IMR-90 (cell line): ENCODE data around the gene SYNPO. TPM values are rescaled to one million over a fixed set of nuclear protein-coding genes. Genes with fewer than 3 reads are reported as not detected.

Experiments used
- ATAC-seq: fragments of 200-7000 bp; cut with Tn5 transposase; 2 replicates; pipeline ENCODE4 v1.9.1; 2020; ENCODE audit warnings: low read depth, mild to moderate bottlenecking, moderate library complexity
- BruUV-seq: library from RNA; stranded (reverse); fragments of 400-500 nt; replicated peaks from 2 replicates; lab custom pipeline; 2021; lab: Mats Ljungman, UMichigan
- CTCF ChIA-PET: fragments of 300-600 bp; formaldehyde crosslinking; extraction: SDS; loops from one replicate; lab custom pipeline; 2021; ENCODE audit warnings: antibody characterized with exemption; lab: Yijun Ruan, JAX
- POLR2A ChIA-PET: fragments of 300-600 bp; sonication (Branson Sonifier 250); formaldehyde crosslinking; loops from one replicate; lab custom pipeline; 2022; ENCODE audit warnings: antibody characterized with exemption; ENCODE audit not compliant: unreplicated experiment; lab: Charles Lee
- DNase-seq: peaks from one replicate; pipeline ENCODE4 v3.0.0; 2013
- H2AFZ ChIP-seq: replicated peaks from 2 replicates; pipeline ENCODE3; 2013; ENCODE audit warnings: low read length, mild to moderate bottlenecking; ENCODE audit not compliant: poor library complexity
- H2AK5ac ChIP-seq: 2 replicates; pipeline ENCODE4 v1.6.1; 2013; ENCODE audit warnings: low read depth, low read length, inconsistent platforms
- H2AK9ac ChIP-seq: replicated peaks from 2 replicates; pipeline ENCODE3; 2013; ENCODE audit warnings: mild to moderate bottlenecking, low read depth, low read length, moderate library complexity; ENCODE audit not compliant: poor library complexity
- H2BK120ac ChIP-seq: 2 replicates; pipeline ENCODE4 v1.6.1; 2013; ENCODE audit warnings: low read depth, low read length, inconsistent platforms
- H2BK15ac ChIP-seq: 3 replicates; pipeline ENCODE4 v1.6.1; 2013; ENCODE audit warnings: low read depth, low read length, inconsistent platforms
- H2BK20ac ChIP-seq: 2 replicates; pipeline ENCODE4 v1.6.1; 2013; ENCODE audit warnings: low read depth, mild to moderate bottlenecking, inconsistent platforms, low read length, moderate library complexity
- H2BK5ac ChIP-seq: 2 replicates; pipeline ENCODE4 v1.6.1; 2013; ENCODE audit warnings: mild to moderate bottlenecking, low read depth, low read length, inconsistent platforms; ENCODE audit not compliant: poor library complexity, severe bottlenecking
- H3K14ac ChIP-seq: replicated peaks from 2 replicates; pipeline ENCODE4 v1.6.1; 2013; ENCODE audit warnings: low read depth, low read length, inconsistent platforms
- H3K18ac ChIP-seq: 2 replicates; pipeline ENCODE4 v1.6.1; 2013; ENCODE audit warnings: low read depth, low read length, control low read depth
- H3K23ac ChIP-seq: 2 replicates; pipeline ENCODE4 v1.6.1; 2013; ENCODE audit warnings: low read depth, low read length, inconsistent platforms
- H3K27ac ChIP-seq: 2 replicates; pipeline ENCODE4 v1.5.1; 2013; ENCODE audit warnings: mild to moderate bottlenecking, control low read depth, low read length; ENCODE audit not compliant: insufficient read depth
- H3K27me3 ChIP-seq: 2 replicates; pipeline ENCODE4 v1.6.1; 2013; ENCODE audit warnings: low read length; ENCODE audit not compliant: control insufficient read depth, insufficient read depth
- H3K36me3 ChIP-seq: 2 replicates; pipeline ENCODE4 v1.6.1; 2013; ENCODE audit warnings: low read length, mixed read lengths; ENCODE audit not compliant: control insufficient read depth, insufficient read depth
- H3K4ac ChIP-seq: 2 replicates; pipeline ENCODE4 v1.6.1; 2013; ENCODE audit warnings: low read depth, low read length, inconsistent platforms
- H3K4me1 ChIP-seq: 2 replicates; pipeline ENCODE4 v1.6.1; 2013; ENCODE audit warnings: low read length, mixed read lengths; ENCODE audit not compliant: control insufficient read depth, insufficient read depth
- H3K4me2 ChIP-seq: 2 replicates; pipeline ENCODE4 v1.6.1; 2013; ENCODE audit warnings: low read depth, mild to moderate bottlenecking, control low read depth, low read length, moderate library complexity
- H3K4me3 ChIP-seq: 2 replicates; pipeline ENCODE4 v1.5.1; 2013; ENCODE audit warnings: low read depth, mild to moderate bottlenecking, control low read depth, low read length, moderate library complexity; ENCODE audit not compliant: insufficient read depth
- H3K56ac ChIP-seq: 2 replicates; pipeline ENCODE4 v1.6.1; 2013; ENCODE audit warnings: low read length, inconsistent platforms; ENCODE audit not compliant: insufficient read depth; ENCODE audit errors: extremely low read depth
- H3K79me1 ChIP-seq, 2 experiments: 2 replicates each; pipeline ENCODE4 v1.6.1; 2013; ENCODE audit warnings: low read length in 2 of 2, inconsistent platforms in 1 of 2, low read depth in 1 of 2
- H3K9ac ChIP-seq: 2 replicates; pipeline ENCODE4 v1.6.1; 2013; ENCODE audit warnings: low read depth, low read length, control low read depth
- H3K9me1 ChIP-seq: 2 replicates; pipeline ENCODE4 v1.6.1; 2013; ENCODE audit warnings: low read length, inconsistent platforms; ENCODE audit not compliant: insufficient read depth
- H3K9me3 ChIP-seq: 2 replicates; pipeline ENCODE4 v1.6.1; 2013; ENCODE audit warnings: low read length; ENCODE audit not compliant: control insufficient read depth, insufficient read depth
- H4K20me1 ChIP-seq: 2 replicates; pipeline ENCODE4 v1.6.1; 2013; ENCODE audit warnings: low read length, inconsistent platforms; ENCODE audit not compliant: insufficient read depth
- H4K5ac ChIP-seq: 2 replicates; pipeline ENCODE4 v1.6.1; 2013; ENCODE audit warnings: mild to moderate bottlenecking, low read depth, low read length, control low read depth
- H4K8ac ChIP-seq, 2 experiments: 2 replicates each; pipeline ENCODE4 v1.6.1; 2013; ENCODE audit warnings: low read depth in 2 of 2, low read length in 2 of 2, control low read depth in 1 of 2, inconsistent platforms in 1 of 2
- H4K91ac ChIP-seq: 2 replicates; pipeline ENCODE4 v1.6.1; 2013; ENCODE audit warnings: low read depth, low read length, inconsistent platforms; ENCODE audit not compliant: insufficient read depth
- BHLHE40 ChIP-seq: fragments of 150-350 bp; IDR thresholded peaks from 2 replicates; pipeline ENCODE4 v1.6.1; 2016; ENCODE audit warnings: mild to moderate bottlenecking, low read depth, low read length
- CEBPB ChIP-seq: IDR thresholded peaks from 2 replicates; pipeline ENCODE4 v1.6.1; 2012; ENCODE audit warnings: low read depth, low read length, improper control_type of control experiment
- CHD1 ChIP-seq: IDR thresholded peaks from 2 replicates; pipeline ENCODE4 v1.6.1; 2012; ENCODE audit warnings: low read depth, low read length, improper control_type of control experiment
- CTCF ChIP-seq: conservative IDR thresholded peaks from 2 replicates; pipeline ENCODE4 v1.5.1; 2012; ENCODE audit warnings: mild to moderate bottlenecking, low read depth, low read length, improper control_type of control experiment
- ELK1 ChIP-seq: fragments of 150-350 bp; IDR thresholded peaks from 2 replicates; pipeline ENCODE4 v1.6.1; 2016; ENCODE audit warnings: low read depth, mild to moderate bottlenecking, low read length, moderate library complexity, borderline replicate concordance
- FOS ChIP-seq: fragments of 150-350 bp; IDR thresholded peaks from 2 replicates; pipeline ENCODE4 v1.6.1; 2016; ENCODE audit warnings: low read depth, low read length
- MAFK ChIP-seq: IDR thresholded peaks from 2 replicates; pipeline ENCODE4 v1.6.1; 2012; ENCODE audit warnings: low read depth, low read length, improper control_type of control experiment
- MAZ ChIP-seq: IDR thresholded peaks from 2 replicates; pipeline ENCODE4 v1.6.1; 2012; ENCODE audit warnings: low read depth, mild to moderate bottlenecking, low read length, improper control_type of control experiment, moderate library complexity, borderline replicate concordance
- MXI1 ChIP-seq: IDR thresholded peaks from 2 replicates; pipeline ENCODE4 v1.6.1; 2012; ENCODE audit warnings: low read depth, mild to moderate bottlenecking, low read length, moderate library complexity, borderline replicate concordance
- NFE2L2 ChIP-seq: fragments of 150-350 bp; IDR thresholded peaks from 2 replicates; pipeline ENCODE4 v1.6.1; 2016; ENCODE audit warnings: low read depth, mild to moderate bottlenecking, low read length
- POLR2A ChIP-seq: IDR thresholded peaks from 2 replicates; pipeline ENCODE4 v1.6.1; 2012; ENCODE audit warnings: mild to moderate bottlenecking, low read depth, low read length
- RAD21 ChIP-seq: IDR thresholded peaks from 2 replicates; pipeline ENCODE4 v1.6.1; 2012; ENCODE audit warnings: low read length, improper control_type of control experiment
- RCOR1 ChIP-seq: IDR thresholded peaks from 2 replicates; pipeline ENCODE4 v1.6.1; 2012; ENCODE audit warnings: mild to moderate bottlenecking, low read length, improper control_type of control experiment; ENCODE audit not compliant: insufficient replicate concordance
- RFX5 ChIP-seq: IDR thresholded peaks from 2 replicates; pipeline ENCODE4 v1.8.0; 2012; ENCODE audit warnings: low read depth, mild to moderate bottlenecking, low read length, moderate library complexity
- SMC3 ChIP-seq: fragments of 150-350 bp; IDR thresholded peaks from 2 replicates; pipeline ENCODE4 v1.6.1; 2016; ENCODE audit warnings: low read depth, mild to moderate bottlenecking, antibody characterized with exemption, low read length, moderate library complexity
- USF2 ChIP-seq: fragments of 150-350 bp; IDR thresholded peaks from 2 replicates; pipeline ENCODE4 v1.6.1; 2017; ENCODE audit warnings: mild to moderate bottlenecking, antibody characterized with exemption, low read length, low read depth
- WGBS, 2 experiments: methylation state at CpG; one replicate each; pipeline versions ENCODE4 v1.1.5 to v1.1.7; 2013; ENCODE audit warnings: missing lambda C conversion rate in 2 of 2; ENCODE audit not compliant: insufficient read length in 1 of 2; ENCODE audit errors: extremely low coverage in 2 of 2; 5-methylcytosine and 5-hydroxymethylcytosine counted together
- dilution Hi-C: fragments of 300-500 bp; cut with HindIII; formaldehyde crosslinking; loops from one replicate; pipeline ENCODE4 v1.14.3; 2018; ENCODE audit warnings: low sequenced_read_pairs; ENCODE audit not compliant: unreplicated experiment
- in situ Hi-C: fragments of 300-500 bp; cut with MboI; formaldehyde crosslinking; loops from 3 replicates; pipeline ENCODE4 v1.14.3; 2019; ENCODE audit warnings: low sequenced_read_pairs, inconsistent platforms, mixed read lengths
- intact Hi-C: fragments of 100-400 bp; cut with micrococcal nuclease; formaldehyde crosslinking; loops from 2 replicates; pipeline ENCODE4 v1.10.0; 2022
- polyA plus RNA-seq, 3 experiments: library from polyadenylated mRNA; depleted of rRNA; stranded (reverse); fragments of >200 nt; gene quantifications; 2 replicates each; pipeline ENCODE4 v1.2.3, GENCODE V29; 2012; ENCODE audit warnings: low replicate concordance in 1 of 3
- total RNA-seq: library from RNA; depleted of rRNA; stranded (reverse); fragments of >200 nt; gene quantifications from 2 replicates; pipeline ENCODE4 v1.2.3, GENCODE V29; 2012

SYNPO gene
- total and polyA plus RNA-seq, 2 of the 4 experiments (the other 2 are of a cell fraction): 3.0 to 24.8 TPM

GRCh38 chr5:150663936-150664335 is 23.5 kb downstream of the SYNPO start:
- BruUV-seq: no TSS peak
- no peak overlapping the region for H3K4ac ChIP-seq
- H3K18ac ChIP-seq: no peak overlapping the region
- no peaks in the 10 kb centered on the region; the same call in 1 of the 2 replicates for H4K20me1 ChIP-seq
- no peak overlapping the region for H3K27ac ChIP-seq
- ChIA-PET CTCF (interaction anchor here (0.7 kb wide), 1 partner anchor 100 kb away, joined by 3 read pairs; no protein-coding TSS in a partner anchor), POLR2A (no interaction called here)
- H2AK5ac ChIP-seq: no peak overlapping the region
- H2BK15ac ChIP-seq: no peak overlapping the region
- H3K9me1 ChIP-seq: peaks cover 4% of the 10 kb centered on the region; the same call in 1 of the 2 replicates
- no peak overlapping the region for H3K23ac ChIP-seq
- H4K8ac ChIP-seq: no peak overlapping the region
- ATAC-seq (no peak), DNase-seq (no peak)
- H4K5ac ChIP-seq: no peak overlapping the region
- H3K14ac ChIP-seq: no peak overlapping the region
- no peak overlapping the region for H3K9ac ChIP-seq
- peaks cover 9% of the 10 kb centered on the region for H3K27me3 ChIP-seq
- peaks cover 12% of the 10 kb centered on the region for H3K4me1 ChIP-seq
- dilution Hi-C loops (no loop called here), intact Hi-C loops (no loop called here), in situ Hi-C loops (no loop called here)
- no peak overlapping the region for H2BK5ac ChIP-seq
- 75% methylated on average over 1 of the region's 3 CpGs; no CpG with 5 or more reads in 1 of the 2 experiments for WGBS, 2 experiments
- no peaks in the 10 kb centered on the region for H3K9me3 ChIP-seq
- no peaks in the 10 kb centered on the region for H3K79me1 ChIP-seq
- TF ChIP-seq NFE2L2: no peak
- no peak for TF ChIP-seq RAD21
- no peak for TF ChIP-seq CHD1
- TF ChIP-seq ELK1: no peak
- TF ChIP-seq MXI1: no peak
- TF ChIP-seq BHLHE40: no peak
- TF ChIP-seq RFX5: no peak
- TF ChIP-seq FOS: no peak
- no peak for TF ChIP-seq SMC3
- TF ChIP-seq MAZ: no peak
- TF ChIP-seq CEBPB: no peak
- TF ChIP-seq CTCF: no peak
- no peak for TF ChIP-seq RCOR1
- no peak for TF ChIP-seq POLR2A
- no peak for TF ChIP-seq USF2
- no peak for TF ChIP-seq MAFK
- H2AK9ac ChIP-seq: no peak overlapping the region
- no peak overlapping the region for H4K91ac ChIP-seq
- no peak overlapping the region for H2BK120ac ChIP-seq
- H3K36me3 ChIP-seq: no peaks in the 10 kb centered on the region
- no peak overlapping the region for H2AFZ ChIP-seq
- no peak overlapping the region for H3K56ac ChIP-seq
- no peak overlapping the region for H3K4me3 ChIP-seq
- no peak overlapping the region for H3K4me2 ChIP-seq
- H2BK20ac ChIP-seq: no peak overlapping the region
